ENCODE data around the gene BLMH.

- no peak for TF ChIP-seq POLR2A (IDR thresholded peaks at IDR 0.05)
- TF ChIP-seq, protein P1, sequence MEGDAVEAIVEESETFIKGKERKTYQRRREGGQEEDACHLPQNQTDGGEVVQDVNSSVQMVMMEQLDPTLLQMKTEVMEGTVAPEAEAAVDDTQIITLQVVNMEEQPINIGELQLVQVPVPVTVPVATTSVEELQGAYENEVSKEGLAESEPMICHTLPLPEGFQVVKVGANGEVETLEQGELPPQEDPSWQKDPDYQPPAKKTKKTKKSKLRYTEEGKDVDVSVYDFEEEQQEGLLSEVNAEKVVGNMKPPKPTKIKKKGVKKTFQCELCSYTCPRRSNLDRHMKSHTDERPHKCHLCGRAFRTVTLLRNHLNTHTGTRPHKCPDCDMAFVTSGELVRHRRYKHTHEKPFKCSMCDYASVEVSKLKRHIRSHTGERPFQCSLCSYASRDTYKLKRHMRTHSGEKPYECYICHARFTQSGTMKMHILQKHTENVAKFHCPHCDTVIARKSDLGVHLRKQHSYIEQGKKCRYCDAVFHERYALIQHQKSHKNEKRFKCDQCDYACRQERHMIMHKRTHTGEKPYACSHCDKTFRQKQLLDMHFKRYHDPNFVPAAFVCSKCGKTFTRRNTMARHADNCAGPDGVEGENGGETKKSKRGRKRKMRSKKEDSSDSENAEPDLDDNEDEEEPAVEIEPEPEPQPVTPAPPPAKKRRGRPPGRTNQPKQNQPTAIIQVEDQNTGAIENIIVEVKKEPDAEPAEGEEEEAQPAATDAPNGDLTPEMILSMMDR (IDR thresholded peaks at IDR 0.05), result no peak
These were observed 56.1 kb downstream of the BLMH start, which contains the start of gene SLC6A4 for GRCh38 chr17:30235386-30236296.
